HEK293 (cell line): ENCODE results near the gene GNS.

Experiments
- CTCF ChIA-PET: fragments of 350-600 bp; formaldehyde crosslinking; extraction: SDS; loops from one replicate; lab custom pipeline; 2021; ENCODE audit warnings: antibody characterized with exemption; lab: Yijun Ruan, JAX
- POLR2A ChIA-PET: fragments of 300-600 bp; formaldehyde crosslinking; extraction: SDS; loops from one replicate; lab custom pipeline; 2020; ENCODE audit warnings: antibody characterized with exemption, inconsistent platforms; lab: Yijun Ruan, JAX
- H3K27ac ChIP-seq: fragments of 200-500 bp; sonication (Bioruptor generic); 2 replicates; pipeline ENCODE4 v1.5.1; 2014; ENCODE audit warnings: low read depth, low read length, control low read depth, inconsistent platforms; ENCODE audit errors: extremely low read depth
- H3K36me3 ChIP-seq, 2 experiments: fragments of 200-500 bp in 1 of 2; sonication (Bioruptor generic) in 1 of 2; 1 replicate in 1 of 2; 2 replicates in 1 of 2; pipeline ENCODE4 v1.5.1; 2014 to 2017; ENCODE audit warnings: inconsistent platforms in 2 of 2, low read length in 2 of 2; ENCODE audit not compliant: control insufficient read depth in 2 of 2, insufficient read depth in 1 of 2
- H3K4me1 ChIP-seq: fragments of 200-500 bp; sonication (Bioruptor generic); 2 replicates; pipeline ENCODE4 v1.5.1; 2014; ENCODE audit warnings: mild to moderate bottlenecking, low read length, inconsistent platforms; ENCODE audit not compliant: control insufficient read depth, insufficient read depth
- H3K4me3 ChIP-seq: 2 replicates; pipeline ENCODE4 v1.5.1; 2011; ENCODE audit warnings: low read depth, mild to moderate bottlenecking, control low read depth, low read length, moderate library complexity
- H3K9me3 ChIP-seq: fragments of 200-500 bp; sonication (Bioruptor generic); 2 replicates; pipeline ENCODE4 v1.5.1; 2014; ENCODE audit warnings: low read depth, low read length, inconsistent platforms; ENCODE audit not compliant: control insufficient read depth, insufficient read depth
- BCL11A ChIP-seq: fragments of 450-650 bp; formaldehyde crosslinking; IDR thresholded peaks from 2 replicates; pipeline ENCODE4 v1.5.1; 2016; ENCODE audit warnings: low read depth, missing biosample characterization, missing genetic modification characterization
- GLI2 ChIP-seq: fragments of 450-650 bp; formaldehyde crosslinking; IDR thresholded peaks from 2 replicates; pipeline ENCODE4; 2017; ENCODE audit warnings: missing biosample characterization, missing genetic modification characterization, low read depth, borderline replicate concordance
- KLF10 ChIP-seq: fragments of 450-650 bp; IDR thresholded peaks from 2 replicates; pipeline ENCODE4 v1.5.1; 2018; ENCODE audit warnings: missing biosample characterization, mild to moderate bottlenecking, missing genetic modification characterization
- KLF16 ChIP-seq: fragments of 450-650 bp; formaldehyde crosslinking; IDR thresholded peaks from 2 replicates; pipeline ENCODE4 v1.5.1; 2017; ENCODE audit warnings: missing biosample characterization, missing genetic modification characterization
- SALL2 ChIP-seq: fragments of 450-650 bp; formaldehyde crosslinking; IDR thresholded peaks from 2 replicates; pipeline ENCODE4 v1.5.0; 2017; ENCODE audit warnings: missing biosample characterization, mild to moderate bottlenecking, missing genetic modification characterization, borderline replicate concordance
- SETDB1 ChIP-seq: IDR thresholded peaks from one replicate; pipeline ENCODE4 v1.6.1; 2017; ENCODE audit warnings: mild to moderate bottlenecking, low read length, moderate library complexity, mixed read lengths; ENCODE audit not compliant: insufficient read length
- YY1 ChIP-seq: fragments of 450-650 bp; formaldehyde crosslinking; IDR thresholded peaks from 2 replicates; pipeline ENCODE4 v1.5.1; 2018; ENCODE audit warnings: missing biosample characterization, missing genetic modification characterization
- ZBTB26 ChIP-seq: fragments of 450-650 bp; formaldehyde crosslinking; optimal IDR thresholded peaks from 2 replicates; pipeline ENCODE3; 2016; ENCODE audit warnings: missing biosample characterization, mild to moderate bottlenecking, missing genetic modification characterization
- ZEB2 ChIP-seq: fragments of 450-650 bp; formaldehyde crosslinking; IDR thresholded peaks from 2 replicates; pipeline ENCODE4 v1.5.1; 2016; ENCODE audit warnings: missing biosample characterization, missing genetic modification characterization
- ZFHX2 ChIP-seq: fragments of 450-650 bp; formaldehyde crosslinking; conservative IDR thresholded peaks from 2 replicates; pipeline ENCODE4 v1.5.1; 2016; ENCODE audit warnings: missing biosample characterization, missing genetic modification characterization
- ZFP3 ChIP-seq: fragments of 450-650 bp; formaldehyde crosslinking; IDR thresholded peaks from 2 replicates; pipeline ENCODE4 v1.5.1; 2016; ENCODE audit warnings: low read depth, missing biosample characterization, missing genetic modification characterization
- ZNF114 ChIP-seq: fragments of 450-650 bp; formaldehyde crosslinking; IDR thresholded peaks from 2 replicates; pipeline ENCODE4 v1.5.0; 2017; ENCODE audit warnings: missing biosample characterization, missing genetic modification characterization
- ZNF132 ChIP-seq: fragments of 450-650 bp; formaldehyde crosslinking; IDR thresholded peaks from 2 replicates; pipeline ENCODE4 v1.5.1; 2017; ENCODE audit warnings: missing biosample characterization, missing genetic modification characterization, borderline replicate concordance
- ZNF175 ChIP-seq: fragments of 450-650 bp; formaldehyde crosslinking; IDR thresholded peaks from 2 replicates; pipeline ENCODE4 v1.5.1; 2016; ENCODE audit warnings: missing biosample characterization, missing genetic modification characterization
- ZNF19 ChIP-seq: fragments of 450-650 bp; formaldehyde crosslinking; IDR thresholded peaks from 2 replicates; pipeline ENCODE4; 2016; ENCODE audit warnings: missing biosample characterization, missing genetic modification characterization, low read depth
- ZNF2 ChIP-seq: fragments of 450-650 bp; formaldehyde crosslinking; IDR thresholded peaks from 2 replicates; pipeline ENCODE4 v1.5.1; 2016; ENCODE audit warnings: missing biosample characterization, missing genetic modification characterization
- ZNF324 ChIP-seq: fragments of 450-650 bp; formaldehyde crosslinking; IDR thresholded peaks from 2 replicates; pipeline ENCODE4 v1.5.1; 2016; ENCODE audit warnings: missing biosample characterization, missing genetic modification characterization
- ZNF341 ChIP-seq: fragments of 450-650 bp; formaldehyde crosslinking; IDR thresholded peaks from 2 replicates; pipeline ENCODE4; 2016; ENCODE audit warnings: low read depth, missing biosample characterization, missing genetic modification characterization
- ZNF621 ChIP-seq: fragments of 450-650 bp; formaldehyde crosslinking; IDR thresholded peaks from 2 replicates; pipeline ENCODE4 v1.5.1; 2017; ENCODE audit warnings: missing biosample characterization, missing genetic modification characterization
- ZNF623 ChIP-seq: fragments of 450-650 bp; formaldehyde crosslinking; IDR thresholded peaks from 2 replicates; pipeline ENCODE4 v1.5.1; 2016; ENCODE audit warnings: missing biosample characterization, missing genetic modification characterization
- ZNF776 ChIP-seq: fragments of 450-650 bp; formaldehyde crosslinking; IDR thresholded peaks from 2 replicates; pipeline ENCODE4 v1.5.0; 2017; ENCODE audit warnings: missing biosample characterization, missing genetic modification characterization, borderline replicate concordance
- ZNF785 ChIP-seq: fragments of 450-650 bp; formaldehyde crosslinking; IDR thresholded peaks from 2 replicates; pipeline ENCODE4 v1.5.1; 2016; ENCODE audit warnings: missing biosample characterization, missing genetic modification characterization
- TF ChIP-seq, protein P1 (sequence below): fragments of 450-650 bp; formaldehyde crosslinking; IDR thresholded peaks from 2 replicates; pipeline ENCODE4 v1.5.1; 2016; ENCODE audit warnings: missing biosample characterization, missing genetic modification characterization
- TF ChIP-seq, protein P2 (sequence below): fragments of 450-650 bp; formaldehyde crosslinking; IDR thresholded peaks from 2 replicates; pipeline ENCODE4 v1.5.1; 2017; ENCODE audit warnings: missing biosample characterization, missing genetic modification characterization
- TF ChIP-seq, protein P3 (sequence below): fragments of 450-650 bp; formaldehyde crosslinking; IDR thresholded peaks from 2 replicates; pipeline ENCODE4 v1.5.1; 2016; ENCODE audit warnings: missing biosample characterization, missing genetic modification characterization
- TF ChIP-seq, protein P4 (sequence below): fragments of 450-650 bp; formaldehyde crosslinking; IDR thresholded peaks from 2 replicates; pipeline ENCODE4 v1.5.1; 2017; ENCODE audit warnings: missing biosample characterization, missing genetic modification characterization
- TF ChIP-seq, protein P5 (sequence below): fragments of 450-650 bp; formaldehyde crosslinking; IDR thresholded peaks from 2 replicates; pipeline ENCODE4 v1.5.1; 2016; ENCODE audit warnings: missing biosample characterization, missing genetic modification characterization

The GNS gene

DNA sequence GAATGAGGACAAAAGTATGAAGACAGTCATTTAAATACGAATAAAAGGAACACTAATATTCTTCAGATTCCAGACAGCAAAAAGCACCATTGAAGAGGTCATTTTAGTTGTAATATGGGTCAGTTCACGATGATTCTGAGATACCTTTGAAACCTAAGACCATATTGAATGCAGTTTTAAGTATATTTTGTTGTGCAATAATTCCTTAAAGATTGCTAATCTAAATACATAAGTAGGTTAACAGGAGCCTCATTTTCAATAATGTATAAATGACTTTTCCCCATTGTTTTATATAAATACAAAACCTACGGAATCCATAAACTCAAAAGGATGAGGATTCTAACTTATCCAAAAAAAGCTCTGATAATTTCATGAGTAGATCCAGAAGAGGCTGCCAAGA, 5.8 kb downstream of the GNS start:
- POLR2A ChIA-PET = no interaction called here
- Histone ChIP-seq H3K9me3 (no peaks in the 10 kb centered on the region), H3K4me3 (no peak overlapping the region), H3K36me3 (peaks cover 19 to 41% of the 10 kb centered on the region in 2 experiments), H3K4me1 (no peaks in the 10 kb centered on the region), H3K27ac (no peak overlapping the region)
- TF ChIP-seq ZNF324 (no peak), KLF16 (no peak), SALL2 (no peak), SETDB1 (no peak), ZNF175 (tag by site-specific recombination) (no peak), ZNF621 (tag by site-specific recombination) (no peak), ZNF132 (tag by site-specific recombination) (no peak), GLI2 (no peak), ZFP3 (tag by site-specific recombination) (no peak), ZNF341 (tag by site-specific recombination) (no peak)
- TF ChIP-seq, protein P1, sequence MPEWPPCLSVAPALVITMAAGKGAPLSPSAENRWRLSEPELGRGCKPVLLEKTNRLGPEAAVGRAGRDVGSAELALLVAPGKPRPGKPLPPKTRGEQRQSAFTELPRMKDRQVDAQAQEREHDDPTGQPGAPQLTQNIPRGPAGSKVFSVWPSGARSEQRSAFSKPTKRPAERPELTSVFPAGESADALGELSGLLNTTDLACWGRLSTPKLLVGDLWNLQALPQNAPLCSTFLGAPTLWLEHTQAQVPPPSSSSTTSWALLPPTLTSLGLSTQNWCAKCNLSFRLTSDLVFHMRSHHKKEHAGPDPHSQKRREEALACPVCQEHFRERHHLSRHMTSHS (tag by site-specific recombination) = no peak
- TF ChIP-seq, protein P2, sequence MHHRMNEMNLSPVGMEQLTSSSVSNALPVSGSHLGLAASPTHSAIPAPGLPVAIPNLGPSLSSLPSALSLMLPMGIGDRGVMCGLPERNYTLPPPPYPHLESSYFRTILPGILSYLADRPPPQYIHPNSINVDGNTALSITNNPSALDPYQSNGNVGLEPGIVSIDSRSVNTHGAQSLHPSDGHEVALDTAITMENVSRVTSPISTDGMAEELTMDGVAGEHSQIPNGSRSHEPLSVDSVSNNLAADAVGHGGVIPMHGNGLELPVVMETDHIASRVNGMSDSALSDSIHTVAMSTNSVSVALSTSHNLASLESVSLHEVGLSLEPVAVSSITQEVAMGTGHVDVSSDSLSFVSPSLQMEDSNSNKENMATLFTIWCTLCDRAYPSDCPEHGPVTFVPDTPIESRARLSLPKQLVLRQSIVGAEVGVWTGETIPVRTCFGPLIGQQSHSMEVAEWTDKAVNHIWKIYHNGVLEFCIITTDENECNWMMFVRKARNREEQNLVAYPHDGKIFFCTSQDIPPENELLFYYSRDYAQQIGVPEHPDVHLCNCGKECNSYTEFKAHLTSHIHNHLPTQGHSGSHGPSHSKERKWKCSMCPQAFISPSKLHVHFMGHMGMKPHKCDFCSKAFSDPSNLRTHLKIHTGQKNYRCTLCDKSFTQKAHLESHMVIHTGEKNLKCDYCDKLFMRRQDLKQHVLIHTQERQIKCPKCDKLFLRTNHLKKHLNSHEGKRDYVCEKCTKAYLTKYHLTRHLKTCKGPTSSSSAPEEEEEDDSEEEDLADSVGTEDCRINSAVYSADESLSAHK (tag by site-specific recombination) = no peak
- TF ChIP-seq, protein P3, sequence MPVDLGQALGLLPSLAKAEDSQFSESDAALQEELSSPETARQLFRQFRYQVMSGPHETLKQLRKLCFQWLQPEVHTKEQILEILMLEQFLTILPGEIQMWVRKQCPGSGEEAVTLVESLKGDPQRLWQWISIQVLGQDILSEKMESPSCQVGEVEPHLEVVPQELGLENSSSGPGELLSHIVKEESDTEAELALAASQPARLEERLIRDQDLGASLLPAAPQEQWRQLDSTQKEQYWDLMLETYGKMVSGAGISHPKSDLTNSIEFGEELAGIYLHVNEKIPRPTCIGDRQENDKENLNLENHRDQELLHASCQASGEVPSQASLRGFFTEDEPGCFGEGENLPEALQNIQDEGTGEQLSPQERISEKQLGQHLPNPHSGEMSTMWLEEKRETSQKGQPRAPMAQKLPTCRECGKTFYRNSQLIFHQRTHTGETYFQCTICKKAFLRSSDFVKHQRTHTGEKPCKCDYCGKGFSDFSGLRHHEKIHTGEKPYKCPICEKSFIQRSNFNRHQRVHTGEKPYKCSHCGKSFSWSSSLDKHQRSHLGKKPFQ = no peak
- CTCF ChIA-PET = no interaction called here

DNA sequence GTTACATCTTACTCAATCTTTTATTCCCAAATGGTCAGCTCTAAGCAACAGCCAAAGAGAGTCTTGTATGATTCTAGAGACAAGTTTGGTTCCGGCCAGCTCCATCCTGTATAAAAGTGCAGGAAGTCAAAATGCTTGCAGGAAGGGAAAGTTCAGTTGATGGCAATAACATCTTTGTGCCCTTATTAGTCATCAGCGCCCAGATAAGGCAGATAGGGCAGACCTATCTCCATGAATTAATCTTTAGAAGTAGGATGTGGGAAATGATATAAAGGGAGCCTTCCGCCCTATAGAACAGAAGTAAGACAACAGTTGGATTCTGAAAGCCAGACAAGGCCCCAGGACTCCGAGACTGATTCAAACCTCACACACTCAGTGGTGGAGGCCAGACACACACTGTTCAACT, 6.4 kb downstream of the GNS start:
- no peaks in the 10 kb centered on the region for H3K4me1 ChIP-seq
- H3K36me3 ChIP-seq = peaks cover 19 to 46% of the 10 kb centered on the region in 2 experiments
- no peak overlapping the region for H3K4me3 ChIP-seq
- POLR2A ChIA-PET = no interaction called here
- H3K27ac ChIP-seq = no peak overlapping the region
- no peaks in the 10 kb centered on the region for H3K9me3 ChIP-seq
- CTCF ChIA-PET = interaction anchor here (0.9 kb wide), 1 partner anchor 55 kb away, joined by 3 read pairs; no protein-coding TSS in a partner anchor
- TF ChIP-seq, protein P4, sequence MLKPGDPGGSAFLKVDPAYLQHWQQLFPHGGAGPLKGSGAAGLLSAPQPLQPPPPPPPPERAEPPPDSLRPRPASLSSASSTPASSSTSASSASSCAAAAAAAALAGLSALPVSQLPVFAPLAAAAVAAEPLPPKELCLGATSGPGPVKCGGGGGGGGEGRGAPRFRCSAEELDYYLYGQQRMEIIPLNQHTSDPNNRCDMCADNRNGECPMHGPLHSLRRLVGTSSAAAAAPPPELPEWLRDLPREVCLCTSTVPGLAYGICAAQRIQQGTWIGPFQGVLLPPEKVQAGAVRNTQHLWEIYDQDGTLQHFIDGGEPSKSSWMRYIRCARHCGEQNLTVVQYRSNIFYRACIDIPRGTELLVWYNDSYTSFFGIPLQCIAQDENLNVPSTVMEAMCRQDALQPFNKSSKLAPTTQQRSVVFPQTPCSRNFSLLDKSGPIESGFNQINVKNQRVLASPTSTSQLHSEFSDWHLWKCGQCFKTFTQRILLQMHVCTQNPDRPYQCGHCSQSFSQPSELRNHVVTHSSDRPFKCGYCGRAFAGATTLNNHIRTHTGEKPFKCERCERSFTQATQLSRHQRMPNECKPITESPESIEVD (tag by site-specific recombination) = no peak
- TF ChIP-seq ZNF19 (no peak), ZNF785 (tag by site-specific recombination) (no peak), ZBTB26 (tag by site-specific recombination) (no peak), ZNF114 (no peak), ZFHX2 (no peak), ZNF623 (tag by site-specific recombination) (no peak), ZNF2 (tag by site-specific recombination) (no peak), YY1 (tag by site-specific recombination) (no peak), KLF10 (no peak), BCL11A (tag by site-specific recombination) (no peak), ZEB2 (tag by site-specific recombination) (no peak), ZNF776 (tag by site-specific recombination) (no peak)
- TF ChIP-seq, protein P5, sequence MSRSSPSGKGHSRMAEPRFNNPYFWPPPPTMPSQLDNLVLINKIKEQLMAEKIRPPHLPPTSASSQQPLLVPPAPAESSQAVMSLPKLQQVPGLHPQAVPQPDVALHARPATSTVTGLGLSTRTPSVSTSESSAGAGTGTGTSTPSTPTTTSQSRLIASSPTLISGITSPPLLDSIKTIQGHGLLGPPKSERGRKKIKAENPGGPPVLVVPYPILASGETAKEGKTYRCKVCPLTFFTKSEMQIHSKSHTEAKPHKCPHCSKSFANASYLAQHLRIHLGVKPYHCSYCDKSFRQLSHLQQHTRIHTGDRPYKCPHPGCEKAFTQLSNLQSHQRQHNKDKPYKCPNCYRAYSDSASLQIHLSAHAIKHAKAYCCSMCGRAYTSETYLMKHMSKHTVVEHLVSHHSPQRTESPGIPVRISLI (tag by site-specific recombination) = no peak
- TF ChIP-seq, protein P3 = no peak
